Kidney (tissue), 14 donors: ENCODE results near the gene MSRB1. TPM values are rescaled to one million over a fixed set of nuclear protein-coding genes. Genes with fewer than 3 reads are reported as not detected.

Source experiments
- DNase-seq, 5 donors: peaks; one replicate each; pipeline ENCODE4 v3.0.0-alpha.2; 2013 to 2020
- FAIRE-seq: peaks from 2 replicates; lab custom pipeline; 2012; peaks lifted over from hg19 to GRCh38; lab: Jason Lieb, UNC
- H3K27ac ChIP-seq, 2 donors: one replicate each; pipeline ENCODE4 v1.7.0; 2013; ENCODE audit warnings: low read depth in 2 of 2, low read length in 2 of 2, inconsistent platforms in 1 of 2
- H3K27me3 ChIP-seq: one replicate; pipeline ENCODE4 v1.7.1; 2013; ENCODE audit warnings: low read length, inconsistent platforms; ENCODE audit not compliant: control insufficient read depth, insufficient read depth
- H3K36me3 ChIP-seq, 3 donors: one replicate each; pipeline versions ENCODE4 v1.7.0 to v1.7.1; 2013; ENCODE audit warnings: low read length in 3 of 3, control low read depth in 1 of 3, inconsistent platforms in 1 of 3; ENCODE audit not compliant: insufficient read depth in 3 of 3, control insufficient read depth in 2 of 3
- H3K4me1 ChIP-seq, 3 donors: one replicate each; pipeline versions ENCODE4 v1.7.0 to v1.7.1; 2013; ENCODE audit warnings: low read length in 3 of 3, inconsistent platforms in 1 of 3, low read depth in 1 of 3; ENCODE audit not compliant: control insufficient read depth in 2 of 3, insufficient read depth in 2 of 3
- H3K4me3 ChIP-seq, 3 donors: one replicate each; pipeline versions ENCODE4 v1.7.0 to v1.8.1; 2013; ENCODE audit warnings: low read length in 3 of 3, control low read depth in 1 of 3, inconsistent platforms in 1 of 3
- H3K9ac ChIP-seq, 3 donors: one replicate each; pipeline versions ENCODE4 v1.7.0 to v1.7.1; 2013; ENCODE audit warnings: low read length in 3 of 3, control low read depth in 1 of 3, inconsistent platforms in 1 of 3
- H3K9me3 ChIP-seq, 3 donors: one replicate each; pipeline versions ENCODE4 v1.7.0 to v1.7.1; 2013; ENCODE audit warnings: low read length in 3 of 3, control low read depth in 1 of 3, inconsistent platforms in 1 of 3; ENCODE audit not compliant: control insufficient read depth in 2 of 3, insufficient read depth in 1 of 3
- intact Hi-C: fragments of 100-400 bp; cut with DNase I; formaldehyde crosslinking; loops from one replicate; pipeline ENCODE4 v1.11.1; 2022
- polyA plus RNA-seq: library from polyadenylated mRNA; stranded (reverse); fragments of 350-450 nt; fragmentation: Illumina TruSeq; extraction: RNeasy Lipid Tissue Mini Kit (QIAGEN cat#74804); gene quantifications from one replicate; pipeline ENCODE4 v1.2.3, GENCODE V29; 2014; ENCODE audit warnings: low read depth, low replicate concordance; ENCODE audit not compliant: insufficient read depth
- total RNA-seq: library from RNA; stranded (reverse); fragmentation: NEBNext Ultra II Directional; extraction: Animal tissue kit (Norgen Biotek cat#: 25700); gene quantifications from one replicate; pipeline ENCODE4 v1.2.1, GENCODE V29; 2021
- TF ChIP-seq, protein P1 (sequence below): IDR thresholded peaks from 3 replicates; pipeline ENCODE4 v1.5.1; 2012; ENCODE audit warnings: mild to moderate bottlenecking, moderate library complexity, borderline replicate concordance; ENCODE audit not compliant: insufficient read depth; ENCODE audit errors: extremely low read depth
- donor health status: control.
- donor health status: control.
- donor health status: control.
- donor health status: control.
- donor health status: control.
- donor health status: DM: yes; HTN: yes; CAD: no.
- donor health status: Normal renal cell carcinoma (clear cell type).

Gene MSRB1
- total and polyA plus RNA-seq, 2 donors from 2014 or later: 32.0 to 189 TPM

DNA sequence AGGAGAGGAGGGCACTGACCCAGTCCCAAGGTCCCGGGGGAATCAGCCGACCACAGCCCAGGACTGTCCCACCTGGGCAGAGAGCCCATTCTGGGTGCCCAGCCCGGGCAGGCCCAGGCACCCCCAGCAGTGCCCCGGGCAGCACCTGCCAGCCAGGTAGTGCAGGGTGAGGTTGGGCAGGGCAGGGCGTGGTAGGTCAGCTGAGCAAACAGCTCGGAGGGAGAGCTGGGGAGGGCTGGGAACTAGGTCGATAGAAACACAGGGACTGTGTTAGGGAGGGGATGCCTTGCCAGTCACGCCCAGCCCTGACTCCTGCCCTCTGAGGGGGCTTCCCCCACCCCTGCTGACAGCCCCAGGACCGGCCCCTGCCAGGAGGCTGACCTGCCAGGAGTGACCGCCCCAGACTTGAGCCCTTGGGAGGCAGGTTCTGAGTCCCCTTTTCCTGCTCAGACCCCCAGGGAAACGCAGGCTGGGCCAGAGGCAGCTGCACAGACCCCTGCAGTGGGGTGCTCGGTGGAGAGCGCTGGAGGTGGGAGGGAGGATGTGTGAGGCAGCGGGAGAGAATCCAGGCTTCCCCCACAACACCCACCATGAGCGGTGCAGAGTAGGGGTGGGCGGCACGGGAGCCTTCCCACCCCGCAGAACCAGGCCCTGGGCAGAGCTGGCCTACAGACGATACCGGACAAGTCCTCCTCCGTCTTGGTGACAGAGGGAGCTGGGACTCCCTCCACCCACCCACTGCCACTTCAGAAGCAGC is 29.5 kb downstream of the MSRB1 start:
- no peak overlapping the region for H3K9ac ChIP-seq
- peaks cover 4% of the 10 kb centered on the region for H3K27me3 ChIP-seq
- H3K4me1 ChIP-seq: no peaks in the 10 kb centered on the region
- no peaks in the 10 kb centered on the region for H3K9me3 ChIP-seq
- intact Hi-C loops: no loop called here
- no peak overlapping the region for H3K27ac ChIP-seq
- H3K4me3 ChIP-seq: no peak overlapping the region
- TF ChIP-seq, protein P1, sequence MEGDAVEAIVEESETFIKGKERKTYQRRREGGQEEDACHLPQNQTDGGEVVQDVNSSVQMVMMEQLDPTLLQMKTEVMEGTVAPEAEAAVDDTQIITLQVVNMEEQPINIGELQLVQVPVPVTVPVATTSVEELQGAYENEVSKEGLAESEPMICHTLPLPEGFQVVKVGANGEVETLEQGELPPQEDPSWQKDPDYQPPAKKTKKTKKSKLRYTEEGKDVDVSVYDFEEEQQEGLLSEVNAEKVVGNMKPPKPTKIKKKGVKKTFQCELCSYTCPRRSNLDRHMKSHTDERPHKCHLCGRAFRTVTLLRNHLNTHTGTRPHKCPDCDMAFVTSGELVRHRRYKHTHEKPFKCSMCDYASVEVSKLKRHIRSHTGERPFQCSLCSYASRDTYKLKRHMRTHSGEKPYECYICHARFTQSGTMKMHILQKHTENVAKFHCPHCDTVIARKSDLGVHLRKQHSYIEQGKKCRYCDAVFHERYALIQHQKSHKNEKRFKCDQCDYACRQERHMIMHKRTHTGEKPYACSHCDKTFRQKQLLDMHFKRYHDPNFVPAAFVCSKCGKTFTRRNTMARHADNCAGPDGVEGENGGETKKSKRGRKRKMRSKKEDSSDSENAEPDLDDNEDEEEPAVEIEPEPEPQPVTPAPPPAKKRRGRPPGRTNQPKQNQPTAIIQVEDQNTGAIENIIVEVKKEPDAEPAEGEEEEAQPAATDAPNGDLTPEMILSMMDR: no peak
- FAIRE-seq (no peak), DNase-seq (peak in 2 of 5 donors; percentile 46 to 86)
- no peaks in the 10 kb centered on the region for H3K36me3 ChIP-seq

DNA sequence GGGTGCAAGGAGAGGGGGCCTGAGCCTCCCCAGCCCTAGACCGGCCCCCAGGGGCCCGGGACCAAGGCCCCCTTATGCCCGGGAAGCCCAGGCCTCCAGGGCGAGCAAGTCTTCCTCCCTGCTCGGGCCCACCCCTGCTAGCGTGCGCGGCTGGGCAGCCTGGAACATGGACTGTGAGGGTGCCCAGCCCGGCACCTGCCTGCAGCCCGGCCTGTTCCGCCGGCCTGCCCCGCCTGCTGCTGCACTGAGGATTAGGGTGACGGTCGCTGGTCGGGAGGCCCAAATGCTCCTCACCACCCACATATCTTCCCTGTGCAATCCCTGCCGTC is 30.8 kb downstream of the MSRB1 start:
- Histone ChIP-seq H3K27me3 (peaks cover 4% of the 10 kb centered on the region), H3K4me1 (no peaks in the 10 kb centered on the region), H3K4me3 (no peak overlapping the region), H3K9ac (no peak overlapping the region), H3K9me3 (no peaks in the 10 kb centered on the region), H3K36me3 (no peaks in the 10 kb centered on the region), H3K27ac (no peak overlapping the region)
- TF ChIP-seq, protein P1: no peak
- FAIRE-seq (no peak), DNase-seq (no peak)
- intact Hi-C loops: no loop called here

DNA sequence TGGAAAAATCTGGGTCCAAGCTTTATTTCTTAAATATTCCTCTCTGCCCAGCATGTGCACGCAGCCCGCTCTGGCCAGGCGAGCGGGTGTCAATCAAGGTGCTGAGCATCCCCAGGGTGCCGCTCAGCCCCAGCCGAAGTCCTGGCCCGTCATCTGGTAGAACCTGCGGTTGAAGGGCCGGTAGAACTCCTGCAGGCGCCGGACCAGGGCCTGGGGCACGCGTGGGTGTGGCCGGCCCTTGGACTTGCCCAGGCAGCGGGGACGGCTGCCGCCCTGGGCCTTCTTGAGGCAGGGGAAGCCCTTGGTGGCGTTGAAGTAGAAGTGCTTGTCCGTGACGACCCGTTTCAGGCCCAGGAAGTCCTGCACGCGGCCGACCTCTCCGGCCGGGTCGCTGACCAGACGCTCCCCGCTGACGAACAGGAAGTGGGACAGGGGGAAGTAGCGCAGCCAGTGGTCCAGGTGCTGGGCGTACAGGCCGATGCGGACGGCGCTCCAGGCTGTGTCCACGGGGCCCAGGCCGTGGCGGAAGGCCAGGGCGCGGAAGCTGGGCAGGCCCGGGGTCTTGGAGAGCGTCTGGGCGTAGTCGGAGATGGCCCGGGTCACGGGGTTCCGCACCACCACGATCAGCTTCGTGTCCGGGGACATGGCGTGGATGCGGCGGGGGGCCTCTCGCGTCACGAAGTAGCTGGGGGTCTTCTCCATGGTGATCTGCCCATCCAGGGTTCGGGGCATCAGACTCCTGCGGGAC is 31.4 kb downstream of the MSRB1 start:
- Histone ChIP-seq H3K9ac (no peak overlapping the region), H3K36me3 (no peaks in the 10 kb centered on the region), H3K27ac (no peak overlapping the region), H3K9me3 (no peaks in the 10 kb centered on the region), H3K27me3 (peaks cover under 1% of the 10 kb centered on the region), H3K4me3 (no peak overlapping the region), H3K4me1 (no peaks in the 10 kb centered on the region)
- FAIRE-seq (no peak), DNase-seq (no peak)
- TF ChIP-seq, protein P1: no peak
- intact Hi-C loops: no loop called here
